KMS-11 (cell line): ENCODE results near the gene PECR.

Source experiments
- H2AFZ ChIP-seq: fragments of 200-600 bp; sonication (generic); 2 replicates; pipeline ENCODE4 v1.6.1; 2016; ENCODE audit warnings: antibody characterized with exemption, mixed run types, low read depth
- H3K27ac ChIP-seq: fragments of 200-600 bp; sonication (generic); 2 replicates; pipeline ENCODE4 v1.6.1; 2016; ENCODE audit warnings: mild to moderate bottlenecking, mixed run types
- H3K27me3 ChIP-seq: fragments of 200-600 bp; sonication (generic); 2 replicates; pipeline ENCODE4 v1.6.1; 2017; ENCODE audit warnings: mild to moderate bottlenecking, low read depth, mixed run types, moderate library complexity; ENCODE audit not compliant: insufficient read depth
- H3K36me3 ChIP-seq: fragments of 200-600 bp; sonication (generic); 2 replicates; pipeline ENCODE4 v1.6.1; 2017; ENCODE audit warnings: mild to moderate bottlenecking, mixed run types; ENCODE audit not compliant: insufficient read depth
- H3K4me1 ChIP-seq: fragments of 200-600 bp; sonication (generic); 2 replicates; pipeline ENCODE4 v1.6.1; 2016; ENCODE audit warnings: mild to moderate bottlenecking, low read depth, mixed run types; ENCODE audit not compliant: poor library complexity, severe bottlenecking
- H3K4me2 ChIP-seq: fragments of 200-600 bp; sonication (generic); 2 replicates; pipeline ENCODE4 v1.7.0; 2016; ENCODE audit warnings: mild to moderate bottlenecking, mixed run types
- H3K4me3 ChIP-seq: fragments of 200-600 bp; sonication (generic); IDR thresholded peaks from 2 replicates; pipeline ENCODE4 v1.6.1; 2017; ENCODE audit warnings: low read depth, low read length, mixed read lengths; ENCODE audit not compliant: insufficient read depth
- H3K79me2 ChIP-seq: fragments of 200-600 bp; sonication (generic); 2 replicates; pipeline ENCODE4 v1.6.1; 2016; ENCODE audit warnings: low read depth, mixed run types; ENCODE audit not compliant: insufficient read depth
- H3K9ac ChIP-seq: fragments of 200-600 bp; sonication (generic); 2 replicates; pipeline ENCODE4 v1.6.1; 2016; ENCODE audit warnings: mild to moderate bottlenecking, mixed run types
- H4K20me1 ChIP-seq: fragments of 200-600 bp; sonication (generic); 2 replicates; pipeline ENCODE4 v1.6.1; 2016; ENCODE audit warnings: mild to moderate bottlenecking, mixed run types; ENCODE audit not compliant: insufficient read depth
- TF ChIP-seq, protein P1 (sequence below): fragments of 200-600 bp; sonication (generic); conservative IDR thresholded peaks from 2 replicates; pipeline ENCODE4 v1.6.1; 2017; ENCODE audit warnings: low read depth, mild to moderate bottlenecking, antibody characterized with exemption, low read length, moderate library complexity, mixed read lengths

PECR gene

DNA sequence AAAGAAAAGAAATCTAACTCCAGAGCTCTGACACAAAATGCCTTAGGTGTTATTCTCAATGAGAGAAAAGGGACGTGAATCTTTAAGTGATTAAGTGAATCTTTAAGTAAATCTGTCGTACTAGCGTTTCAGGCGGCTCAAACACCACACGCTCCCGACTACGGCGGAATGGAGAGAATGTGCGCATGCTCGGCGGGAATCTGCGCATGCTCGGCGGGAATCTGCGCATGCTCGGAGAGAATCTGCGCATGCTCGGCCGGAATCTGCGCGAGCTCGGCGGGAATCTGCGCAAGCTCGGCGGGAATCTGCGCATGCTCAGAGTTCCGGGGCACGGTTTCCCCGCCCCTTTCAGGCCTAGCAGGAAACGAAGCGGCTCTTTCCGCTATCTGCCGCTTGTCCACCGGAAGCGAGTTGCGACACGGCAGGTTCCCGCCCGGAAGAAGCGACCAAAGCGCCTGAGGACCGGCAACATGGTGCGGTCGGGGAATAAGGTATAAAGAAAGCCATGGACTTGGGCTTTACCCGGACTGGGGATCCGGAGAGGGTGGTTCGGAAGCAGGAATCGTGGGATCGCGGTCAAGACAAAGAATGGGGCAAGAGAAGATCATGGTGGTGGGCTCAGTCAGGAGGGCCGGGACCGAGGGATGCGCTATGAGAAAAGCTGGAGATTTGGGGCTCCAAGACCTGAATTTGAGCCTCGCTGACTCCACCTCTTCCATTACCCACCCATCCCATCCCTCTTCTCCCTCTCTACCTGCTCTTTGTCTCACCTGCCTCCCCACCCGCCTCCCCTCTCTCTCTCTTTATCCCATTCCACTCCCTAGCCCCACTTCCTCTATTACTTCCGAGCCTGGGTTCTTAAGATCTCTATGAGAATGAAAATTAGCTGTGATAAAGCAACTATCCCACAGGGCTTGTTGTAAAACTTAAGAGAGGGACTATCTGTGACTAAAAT, 27.6 kb upstream of the PECR start, which contains the start of gene XRCC5:
TSS of gene XRCC5 (plus strand) at position 382 of the 955 bp plus-strand sequence. CDS start at position 471, 89 bp downstream.
- Histone ChIP-seq H3K79me2 (peaks cover 34% of the 10 kb centered on the region), H2AFZ (peak within 1 kb of the TSS; percentile 17; the same call in 1 of the 2 replicates), H3K4me3 (no peak within 1 kb of the TSS), H4K20me1 (no peaks in the 10 kb centered on the region), H3K4me2 (peak within 1 kb of the TSS; percentile 97), H3K4me1 (peaks cover 46% of the 10 kb centered on the region), H3K9ac (peak within 1 kb of the TSS; percentile 69), H3K27ac (peak within 1 kb of the TSS; percentile 72), H3K27me3 (no peaks in the 10 kb centered on the region), H3K36me3 (no peaks in the 10 kb centered on the region; the same call in 1 of the 2 replicates)
- TF ChIP-seq, protein P1, sequence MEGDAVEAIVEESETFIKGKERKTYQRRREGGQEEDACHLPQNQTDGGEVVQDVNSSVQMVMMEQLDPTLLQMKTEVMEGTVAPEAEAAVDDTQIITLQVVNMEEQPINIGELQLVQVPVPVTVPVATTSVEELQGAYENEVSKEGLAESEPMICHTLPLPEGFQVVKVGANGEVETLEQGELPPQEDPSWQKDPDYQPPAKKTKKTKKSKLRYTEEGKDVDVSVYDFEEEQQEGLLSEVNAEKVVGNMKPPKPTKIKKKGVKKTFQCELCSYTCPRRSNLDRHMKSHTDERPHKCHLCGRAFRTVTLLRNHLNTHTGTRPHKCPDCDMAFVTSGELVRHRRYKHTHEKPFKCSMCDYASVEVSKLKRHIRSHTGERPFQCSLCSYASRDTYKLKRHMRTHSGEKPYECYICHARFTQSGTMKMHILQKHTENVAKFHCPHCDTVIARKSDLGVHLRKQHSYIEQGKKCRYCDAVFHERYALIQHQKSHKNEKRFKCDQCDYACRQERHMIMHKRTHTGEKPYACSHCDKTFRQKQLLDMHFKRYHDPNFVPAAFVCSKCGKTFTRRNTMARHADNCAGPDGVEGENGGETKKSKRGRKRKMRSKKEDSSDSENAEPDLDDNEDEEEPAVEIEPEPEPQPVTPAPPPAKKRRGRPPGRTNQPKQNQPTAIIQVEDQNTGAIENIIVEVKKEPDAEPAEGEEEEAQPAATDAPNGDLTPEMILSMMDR: no peak

DNA sequence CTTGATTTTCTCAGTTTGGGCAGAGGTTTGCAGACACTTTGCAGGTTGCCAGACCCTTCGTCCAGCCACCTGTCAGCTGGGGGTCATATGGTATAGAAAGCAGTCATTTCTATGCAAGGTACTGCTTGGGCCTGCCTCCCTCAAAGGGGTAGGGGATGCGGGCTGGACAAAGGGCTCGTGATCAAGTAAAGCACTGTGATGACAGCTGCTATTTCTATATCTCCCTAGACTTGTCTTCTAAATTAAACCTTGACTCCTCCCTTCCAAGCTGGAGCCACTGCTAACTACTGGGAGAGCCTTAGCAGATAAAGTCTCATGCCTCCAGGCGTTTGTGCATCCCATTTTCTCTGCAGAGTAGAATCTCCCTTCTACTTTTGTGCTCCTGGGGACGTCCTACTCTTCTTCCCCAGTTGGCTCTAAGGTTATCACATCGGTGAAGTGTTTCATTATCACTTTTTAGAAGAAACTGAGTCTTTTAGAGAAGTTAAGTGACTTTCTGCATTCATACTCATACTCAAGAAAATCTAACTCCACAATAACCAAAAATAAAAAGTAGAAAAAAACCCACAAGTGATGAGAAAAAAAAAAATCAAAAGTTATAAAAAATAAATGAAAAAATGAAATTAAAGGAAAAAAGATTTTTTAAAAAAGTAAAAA, 26.8 kb upstream of the PECR start:
- peak overlapping the region; percentile 74 for H3K4me2 ChIP-seq
- H3K4me3 ChIP-seq: no peak overlapping the region
- H3K36me3 ChIP-seq: no peaks in the 10 kb centered on the region; the same call in 1 of the 2 replicates
- H3K79me2 ChIP-seq: peaks cover 34% of the 10 kb centered on the region
- no peaks in the 10 kb centered on the region for H3K27me3 ChIP-seq
- TF ChIP-seq, protein P1: no peak
- peak overlapping the region; percentile 17; the same call in 1 of the 2 replicates for H2AFZ ChIP-seq
- peaks cover 40% of the 10 kb centered on the region for H3K4me1 ChIP-seq
- H3K27ac ChIP-seq: peak overlapping the region; percentile 72
- H3K9ac ChIP-seq: peak overlapping the region; percentile 69
- H4K20me1 ChIP-seq: no peaks in the 10 kb centered on the region

DNA sequence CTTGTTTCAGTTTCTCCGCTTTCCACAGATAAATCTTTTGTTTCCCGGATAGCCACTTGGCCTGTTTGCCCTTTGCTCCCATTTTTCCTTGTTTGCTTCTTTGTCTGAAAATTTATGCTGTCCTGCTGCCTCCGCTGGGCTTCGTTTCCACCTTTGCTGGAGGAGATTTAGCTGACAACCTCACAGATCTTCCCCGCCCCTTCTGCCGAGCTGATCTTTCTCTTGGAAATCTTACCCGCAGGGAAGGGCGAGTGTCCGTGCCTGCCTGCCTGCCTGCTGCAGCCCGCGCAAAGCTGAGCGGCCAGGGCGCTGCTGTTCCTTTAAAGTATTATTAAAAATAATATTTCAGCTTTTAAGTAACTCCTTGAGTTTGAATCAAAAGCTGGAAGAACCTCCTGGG, 26.2 kb upstream of the PECR start:
- Histone ChIP-seq H3K4me1 (peaks cover 33% of the 10 kb centered on the region), H2AFZ (peak overlapping the region; percentile 17; the same call in 1 of the 2 replicates), H3K4me2 (no peak overlapping the region)

DNA sequence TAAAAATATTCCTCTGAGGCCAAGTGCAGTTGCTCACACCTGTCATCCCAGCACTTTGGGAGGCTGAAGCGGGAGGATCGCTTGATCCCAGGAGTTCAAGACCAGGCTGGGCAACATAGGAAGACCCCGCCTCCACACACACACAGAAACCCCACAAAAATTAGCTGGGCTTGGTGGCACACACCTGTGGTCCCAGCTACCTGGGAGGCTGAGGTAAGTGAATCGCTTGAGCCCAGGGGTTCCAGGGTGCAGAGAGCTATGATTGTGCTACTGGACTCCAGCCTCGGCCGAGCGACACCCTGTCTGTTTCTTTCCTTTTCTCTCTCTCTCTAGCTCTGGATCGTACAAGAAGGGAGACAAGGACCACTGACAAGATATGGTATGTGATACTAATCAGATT, 25.7 kb upstream of the PECR start:
- peaks cover 29% of the 10 kb centered on the region for H3K4me1 ChIP-seq
- no peak overlapping the region for H3K27ac ChIP-seq
- H2AFZ ChIP-seq: no peak overlapping the region
- H3K4me2 ChIP-seq: no peak overlapping the region
- TF ChIP-seq, protein P1: no peak
- H3K79me2 ChIP-seq: peaks cover 32% of the 10 kb centered on the region
- no peaks in the 10 kb centered on the region for H4K20me1 ChIP-seq
- no peaks in the 10 kb centered on the region for H3K27me3 ChIP-seq
- H3K36me3 ChIP-seq: no peaks in the 10 kb centered on the region; the same call in 1 of the 2 replicates
- H3K4me3 ChIP-seq: no peak overlapping the region
- no peak overlapping the region for H3K9ac ChIP-seq

More for the DNA sequence above, 26.2 kb upstream of the PECR start:
- H3K27me3 ChIP-seq: no peaks in the 10 kb centered on the region
- H3K4me3 ChIP-seq: no peak overlapping the region
- TF ChIP-seq, protein P1: no peak
- H4K20me1 ChIP-seq: no peaks in the 10 kb centered on the region
- no peak overlapping the region for H3K9ac ChIP-seq
- peaks cover 34% of the 10 kb centered on the region for H3K79me2 ChIP-seq
- no peak overlapping the region for H3K27ac ChIP-seq
- no peaks in the 10 kb centered on the region; the same call in 1 of the 2 replicates for H3K36me3 ChIP-seq
